ENCODE results near the gene RNF181.

- TF ChIP-seq, protein P1, sequence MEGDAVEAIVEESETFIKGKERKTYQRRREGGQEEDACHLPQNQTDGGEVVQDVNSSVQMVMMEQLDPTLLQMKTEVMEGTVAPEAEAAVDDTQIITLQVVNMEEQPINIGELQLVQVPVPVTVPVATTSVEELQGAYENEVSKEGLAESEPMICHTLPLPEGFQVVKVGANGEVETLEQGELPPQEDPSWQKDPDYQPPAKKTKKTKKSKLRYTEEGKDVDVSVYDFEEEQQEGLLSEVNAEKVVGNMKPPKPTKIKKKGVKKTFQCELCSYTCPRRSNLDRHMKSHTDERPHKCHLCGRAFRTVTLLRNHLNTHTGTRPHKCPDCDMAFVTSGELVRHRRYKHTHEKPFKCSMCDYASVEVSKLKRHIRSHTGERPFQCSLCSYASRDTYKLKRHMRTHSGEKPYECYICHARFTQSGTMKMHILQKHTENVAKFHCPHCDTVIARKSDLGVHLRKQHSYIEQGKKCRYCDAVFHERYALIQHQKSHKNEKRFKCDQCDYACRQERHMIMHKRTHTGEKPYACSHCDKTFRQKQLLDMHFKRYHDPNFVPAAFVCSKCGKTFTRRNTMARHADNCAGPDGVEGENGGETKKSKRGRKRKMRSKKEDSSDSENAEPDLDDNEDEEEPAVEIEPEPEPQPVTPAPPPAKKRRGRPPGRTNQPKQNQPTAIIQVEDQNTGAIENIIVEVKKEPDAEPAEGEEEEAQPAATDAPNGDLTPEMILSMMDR (conservative IDR thresholded peaks at IDR 0.05; ENCODE audit: low read length), result no peak
- no peak for TF ChIP-seq EZH2phosphoT487 (IDR thresholded peaks at IDR 0.05; ENCODE audit: borderline replicate concordance, low read depth, low read length)
Observed at GRCh38 chr2:85590950-85591349, 4.6 kb upstream of the RNF181 start.
